ENCODE measurements around the gene OBSCN. TPM values are rescaled to one million over a fixed set of nuclear protein-coding genes. Genes with fewer than 3 reads are reported as not detected.

Gene OBSCN
- total and polyA plus RNA-seq, 7 donors: 0.92 to 21.0 (median 13.1) TPM

- no peak for TF ChIP-seq CTCF (IDR thresholded peaks at IDR 0.05)
- TF ChIP-seq EP300 (IDR thresholded peaks at IDR 0.05): no peak
- TF ChIP-seq POLR2A (IDR thresholded peaks at IDR 0.05): no peak
- no peak for TF ChIP-seq POLR2AphosphoS5 (IDR thresholded peaks at IDR 0.05)
- intact Hi-C loops (cut with DNase I): no loop called here
- Histone ChIP-seq H3K27me3 (peaks cover 0 to 3% (median 0%) of the 10 kb centered on the region in 3 donors), H3K27ac (no peak overlapping the region), H3K4me1 (no peaks in the 10 kb centered on the region), H3K9me3 (peaks cover 0 to 20% (median 13%) of the 10 kb centered on the region in 4 donors), H3K4me3 (no peak overlapping the region), H3K36me3 (no peaks in the 10 kb centered on the region)
- WGBS, 2 donors: 85 to 90% methylated on average over 6 of the region's 6 CpGs
- DNase-seq: peak; percentile 39
These were observed 97.0 kb downstream of the OBSCN start for GRCh38 chr1:228304766-228305395.

- no peak for TF ChIP-seq POLR2A (IDR thresholded peaks at IDR 0.05)
- no peak for TF ChIP-seq EP300 (IDR thresholded peaks at IDR 0.05)
- TF ChIP-seq POLR2AphosphoS5 (IDR thresholded peaks at IDR 0.05): no peak
- no peak for TF ChIP-seq CTCF (IDR thresholded peaks at IDR 0.05)
- Histone ChIP-seq H3K4me3 (no peak overlapping the region), H3K36me3 (no peaks in the 10 kb centered on the region), H3K27ac (no peak overlapping the region), H3K4me1 (no peaks in the 10 kb centered on the region), H3K9me3 (peaks cover 0 to 20% (median 13%) of the 10 kb centered on the region in 4 donors), H3K27me3 (peaks cover 0 to 4% (median 0%) of the 10 kb centered on the region in 3 donors)
- 84 to 88% methylated on average over 6 of the region's 6 CpGs for WGBS, 2 donors
- intact Hi-C loops (cut with DNase I): no loop called here
- peak; percentile 57 for DNase-seq
These were observed 97.9 kb downstream of the OBSCN start for GRCh38 chr1:228305721-228306152.

- intact Hi-C loops (cut with DNase I): no loop called here
- TF ChIP-seq POLR2A (IDR thresholded peaks at IDR 0.05): no peak
- no peak for TF ChIP-seq POLR2AphosphoS5 (IDR thresholded peaks at IDR 0.05)
- TF ChIP-seq EP300 (IDR thresholded peaks at IDR 0.05): no peak
- no peak for TF ChIP-seq CTCF (IDR thresholded peaks at IDR 0.05)
- Histone ChIP-seq H3K4me3 (no peak overlapping the region), H3K36me3 (no peaks in the 10 kb centered on the region), H3K27me3 (peaks cover 0 to 8% (median 0%) of the 10 kb centered on the region in 3 donors), H3K9me3 (peaks cover 0 to 20% (median 10%) of the 10 kb centered on the region in 4 donors), H3K27ac (no peak overlapping the region), H3K4me1 (no peaks in the 10 kb centered on the region)
- DNase-seq: peak; percentile 61
- WGBS, 2 donors: 82 to 83% methylated on average over 35 of the region's 35 CpGs
These were observed 98.7 kb downstream of the OBSCN start for GRCh38 chr1:228306275-228307217.

- WGBS, 2 donors: 72 to 82% methylated on average over 22 of the region's 22 CpGs
- Histone ChIP-seq H3K4me3 (no peak overlapping the region), H3K36me3 (no peaks in the 10 kb centered on the region), H3K27me3 (peaks cover 0 to 8% (median 0%) of the 10 kb centered on the region in 3 donors), H3K4me1 (no peaks in the 10 kb centered on the region), H3K27ac (no peak overlapping the region), H3K9me3 (peaks cover 5 to 11% (median 6%) of the 10 kb centered on the region in 4 donors)
- intact Hi-C loops (cut with DNase I): no loop called here
- DNase-seq: no peak
- TF ChIP-seq POLR2AphosphoS5 (IDR thresholded peaks at IDR 0.05): no peak
- TF ChIP-seq POLR2A (IDR thresholded peaks at IDR 0.05): no peak
- no peak for TF ChIP-seq CTCF (IDR thresholded peaks at IDR 0.05)
- TF ChIP-seq EP300 (IDR thresholded peaks at IDR 0.05): no peak
These were observed 99.6 kb downstream of the OBSCN start for GRCh38 chr1:228307218-228308023.

Measured in sigmoid colon (tissue), 7 donors.